ENCODE data around the gene FAM53B.

DNA sequence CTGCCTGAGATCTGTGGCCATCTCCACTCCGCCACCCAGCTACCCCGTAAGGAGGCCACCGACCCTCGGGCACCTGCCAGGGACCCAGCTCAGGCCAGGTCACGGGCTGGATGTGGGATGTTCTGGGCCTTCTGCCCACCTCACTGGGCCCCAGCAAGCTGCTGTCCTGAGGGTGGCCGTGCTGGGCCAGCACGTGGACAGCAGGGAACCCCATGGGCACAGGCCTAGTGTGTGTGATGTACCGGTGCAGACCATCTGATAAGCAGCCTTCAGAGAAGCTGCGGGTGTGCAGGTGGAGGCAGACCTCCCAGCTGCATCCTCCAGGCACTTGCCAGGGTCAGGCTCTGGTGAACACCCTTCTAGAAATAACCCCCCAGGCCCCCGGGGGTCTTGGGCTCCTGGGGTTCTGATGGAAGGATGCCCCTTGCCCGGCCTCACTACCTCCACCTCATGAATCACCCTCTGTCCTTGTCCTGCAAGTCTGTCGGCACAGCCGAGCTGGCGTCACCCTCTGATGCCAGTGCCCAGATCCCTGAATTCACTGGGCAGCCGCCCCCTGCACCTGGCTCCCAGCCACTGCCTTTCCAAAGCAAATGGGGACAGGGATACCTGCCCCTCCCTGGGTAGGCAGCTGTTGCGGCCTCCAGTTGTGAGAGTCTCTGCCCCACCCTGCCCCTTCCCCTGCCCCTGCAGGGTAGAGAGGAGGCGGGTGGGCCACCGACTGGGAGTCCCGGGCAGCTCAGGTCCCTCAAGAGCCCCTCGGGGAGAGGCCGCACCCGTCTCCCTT lies 139.8 kb downstream of the FAM53B start:
- TF ChIP-seq TCF4 (CRISPR knock-in tag; IDR thresholded peaks at IDR 0.05; ENCODE audit: borderline replicate concordance) = no peak
- TF ChIP-seq, protein P1, sequence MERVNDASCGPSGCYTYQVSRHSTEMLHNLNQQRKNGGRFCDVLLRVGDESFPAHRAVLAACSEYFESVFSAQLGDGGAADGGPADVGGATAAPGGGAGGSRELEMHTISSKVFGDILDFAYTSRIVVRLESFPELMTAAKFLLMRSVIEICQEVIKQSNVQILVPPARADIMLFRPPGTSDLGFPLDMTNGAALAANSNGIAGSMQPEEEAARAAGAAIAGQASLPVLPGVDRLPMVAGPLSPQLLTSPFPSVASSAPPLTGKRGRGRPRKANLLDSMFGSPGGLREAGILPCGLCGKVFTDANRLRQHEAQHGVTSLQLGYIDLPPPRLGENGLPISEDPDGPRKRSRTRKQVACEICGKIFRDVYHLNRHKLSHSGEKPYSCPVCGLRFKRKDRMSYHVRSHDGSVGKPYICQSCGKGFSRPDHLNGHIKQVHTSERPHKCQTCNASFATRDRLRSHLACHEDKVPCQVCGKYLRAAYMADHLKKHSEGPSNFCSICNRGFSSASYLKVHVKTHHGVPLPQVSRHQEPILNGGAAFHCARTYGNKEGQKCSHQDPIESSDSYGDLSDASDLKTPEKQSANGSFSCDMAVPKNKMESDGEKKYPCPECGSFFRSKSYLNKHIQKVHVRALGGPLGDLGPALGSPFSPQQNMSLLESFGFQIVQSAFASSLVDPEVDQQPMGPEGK (CRISPR knock-in tag; IDR thresholded peaks at IDR 0.05; ENCODE audit: borderline replicate concordance) = no peak
- TF ChIP-seq SNAI2 (CRISPR knock-in tag; IDR thresholded peaks at IDR 0.05) = no peak
- TF ChIP-seq, protein P2, sequence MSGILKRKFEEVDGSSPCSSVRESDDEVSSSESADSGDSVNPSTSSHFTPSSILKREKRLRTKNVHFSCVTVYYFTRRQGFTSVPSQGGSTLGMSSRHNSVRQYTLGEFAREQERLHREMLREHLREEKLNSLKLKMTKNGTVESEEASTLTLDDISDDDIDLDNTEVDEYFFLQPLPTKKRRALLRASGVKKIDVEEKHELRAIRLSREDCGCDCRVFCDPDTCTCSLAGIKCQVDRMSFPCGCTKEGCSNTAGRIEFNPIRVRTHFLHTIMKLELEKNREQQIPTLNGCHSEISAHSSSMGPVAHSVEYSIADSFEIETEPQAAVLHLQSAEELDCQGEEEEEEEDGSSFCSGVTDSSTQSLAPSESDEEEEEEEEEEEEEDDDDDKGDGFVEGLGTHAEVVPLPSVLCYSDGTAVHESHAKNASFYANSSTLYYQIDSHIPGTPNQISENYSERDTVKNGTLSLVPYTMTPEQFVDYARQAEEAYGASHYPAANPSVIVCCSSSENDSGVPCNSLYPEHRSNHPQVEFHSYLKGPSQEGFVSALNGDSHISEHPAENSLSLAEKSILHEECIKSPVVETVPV (CRISPR knock-in tag; IDR thresholded peaks at IDR 0.05) = no peak
- TF ChIP-seq ZNF8 (CRISPR knock-in tag; IDR thresholded peaks at IDR 0.05) = no peak
- TF ChIP-seq ZFP3 (CRISPR knock-in tag; IDR thresholded peaks at IDR 0.05) = no peak
- no peak for TF ChIP-seq PPARA (CRISPR knock-in tag; IDR thresholded peaks at IDR 0.05; ENCODE audit: borderline replicate concordance)
- TF ChIP-seq ZC3H10 (CRISPR knock-in tag; IDR thresholded peaks at IDR 0.05) = no peak
- TF ChIP-seq, protein P3, sequence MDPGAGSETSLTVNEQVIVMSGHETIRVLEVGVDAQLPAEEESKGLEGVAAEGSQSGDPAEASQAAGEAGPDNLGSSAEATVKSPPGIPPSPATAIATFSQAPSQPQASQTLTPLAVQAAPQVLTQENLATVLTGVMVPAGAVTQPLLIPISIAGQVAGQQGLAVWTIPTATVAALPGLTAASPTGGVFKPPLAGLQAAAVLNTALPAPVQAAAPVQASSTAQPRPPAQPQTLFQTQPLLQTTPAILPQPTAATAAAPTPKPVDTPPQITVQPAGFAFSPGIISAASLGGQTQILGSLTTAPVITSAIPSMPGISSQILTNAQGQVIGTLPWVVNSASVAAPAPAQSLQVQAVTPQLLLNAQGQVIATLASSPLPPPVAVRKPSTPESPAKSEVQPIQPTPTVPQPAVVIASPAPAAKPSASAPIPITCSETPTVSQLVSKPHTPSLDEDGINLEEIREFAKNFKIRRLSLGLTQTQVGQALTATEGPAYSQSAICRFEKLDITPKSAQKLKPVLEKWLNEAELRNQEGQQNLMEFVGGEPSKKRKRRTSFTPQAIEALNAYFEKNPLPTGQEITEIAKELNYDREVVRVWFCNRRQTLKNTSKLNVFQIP (CRISPR knock-in tag; IDR thresholded peaks at IDR 0.05; ENCODE audit: borderline replicate concordance, low read depth) = no peak
- no peak for TF ChIP-seq OSR1 (CRISPR knock-in tag; IDR thresholded peaks at IDR 0.05)
- no peak for TF ChIP-seq GLIS3 (CRISPR knock-in tag; IDR thresholded peaks at IDR 0.05)

Data from SK-N-SH treated with all-trans-retinoic acid at 6 μM for 48 hours (cell line).